MM.1S (cell line): ENCODE measurements around the gene GRAMD1B.

Experiments
- DNase-seq: peaks from one replicate; pipeline ENCODE4 v3.0.0-alpha.2; 2015
- H2AFZ ChIP-seq: fragments of 300-600 bp; sonication (generic); 2 replicates; pipeline ENCODE4 v1.6.0; 2016; ENCODE audit warnings: antibody characterized with exemption, low read length
- H3F3A ChIP-seq: fragments of 300-600 bp; sonication (generic); 2 replicates; pipeline ENCODE4 v1.6.1; 2016; ENCODE audit warnings: mild to moderate bottlenecking, antibody characterized with exemption, low read length, moderate library complexity, mixed read lengths; ENCODE audit not compliant: insufficient read depth
- H3K27ac ChIP-seq: fragments of 300-600 bp; sonication (generic); 2 replicates; pipeline ENCODE4 v1.5.1; 2016; ENCODE audit warnings: mild to moderate bottlenecking, low read length
- H3K27me3 ChIP-seq: fragments of 300-600 bp; sonication (generic); replicated peaks from 2 replicates; pipeline ENCODE4 v1.6.0; 2016; ENCODE audit warnings: low read length; ENCODE audit not compliant: insufficient read depth
- H3K36me3 ChIP-seq: fragments of 300-600 bp; sonication (generic); replicated peaks from 2 replicates; pipeline ENCODE4 v1.6.1; 2016; ENCODE audit warnings: mild to moderate bottlenecking, low read length, mixed read lengths; ENCODE audit not compliant: insufficient read depth
- H3K4me1 ChIP-seq: fragments of 300-600 bp; sonication (generic); 2 replicates; pipeline ENCODE4 v1.6.1; 2016; ENCODE audit warnings: low read length, mixed read lengths
- H3K4me2 ChIP-seq: fragments of 300-600 bp; sonication (generic); 2 replicates; pipeline ENCODE4 v1.6.0; 2016; ENCODE audit warnings: low read depth, low read length
- H3K4me3 ChIP-seq: fragments of 300-600 bp; sonication (generic); 2 replicates; pipeline ENCODE4 v1.5.1; 2016; ENCODE audit warnings: low read length, mixed read lengths
- H3K79me2 ChIP-seq: fragments of 300-600 bp; sonication (generic); 2 replicates; pipeline ENCODE4 v1.6.1; 2016; ENCODE audit warnings: mixed run types, low read length, mixed read lengths
- H3K9ac ChIP-seq: fragments of 300-600 bp; sonication (generic); 2 replicates; pipeline ENCODE4 v1.6.1; 2016; ENCODE audit warnings: low read length, mixed read lengths
- H3K9me2 ChIP-seq: fragments of 300-600 bp; sonication (generic); replicated peaks from 2 replicates; pipeline ENCODE4 v1.6.1; 2016; ENCODE audit warnings: mild to moderate bottlenecking, low read length, mixed read lengths; ENCODE audit not compliant: insufficient read depth
- H3K9me3 ChIP-seq: fragments of 300-600 bp; sonication (generic); replicated peaks from 2 replicates; pipeline ENCODE4 v1.6.1; 2016; ENCODE audit warnings: mild to moderate bottlenecking, low read length, mixed read lengths; ENCODE audit not compliant: insufficient read depth
- H4K20me1 ChIP-seq: fragments of 300-600 bp; sonication (generic); 2 replicates; pipeline ENCODE4 v1.6.1; 2016; ENCODE audit warnings: mild to moderate bottlenecking, low read length, moderate library complexity, mixed read lengths; ENCODE audit not compliant: insufficient read depth
- CTCF ChIP-seq: fragments of 300-600 bp; sonication (generic); IDR thresholded peaks from 2 replicates; pipeline ENCODE4 v1.5.1; 2016; ENCODE audit warnings: antibody characterized with exemption, low read length, mixed read lengths
- EZH2 ChIP-seq: fragments of 300-600 bp; sonication (generic); optimal IDR thresholded peaks from 2 replicates; pipeline ENCODE3; 2017; ENCODE audit warnings: low read depth, mild to moderate bottlenecking, antibody characterized with exemption, low read length, mixed read lengths
- EZH2phosphoT487 ChIP-seq: fragments of 300-600 bp; sonication (generic); IDR thresholded peaks from 2 replicates; pipeline ENCODE4 v1.6.1; 2018; ENCODE audit warnings: antibody characterized with exemption, low read length

The GRAMD1B gene

GRCh38 chr11:123535401-123535800 lies 105.3 kb downstream of the GRAMD1B start:
- DNase-seq: no peak
- Histone ChIP-seq H3K4me3 (no peak overlapping the region), H3K79me2 (no peaks in the 10 kb centered on the region), H3K9ac (no peak overlapping the region), H4K20me1 (no peaks in the 10 kb centered on the region), H3K27ac (no peak overlapping the region), H2AFZ (no peak overlapping the region), H3K27me3 (no peaks in the 10 kb centered on the region), H3K9me2 (no peaks in the 10 kb centered on the region), H3K9me3 (no peaks in the 10 kb centered on the region), H3K4me1 (no peaks in the 10 kb centered on the region), H3K36me3 (no peaks in the 10 kb centered on the region), H3F3A (no peaks in the 10 kb centered on the region), H3K4me2 (no peak overlapping the region)
- TF ChIP-seq EZH2phosphoT487 (no peak), EZH2 (no peak), CTCF (no peak)

GRCh38 chr11:123536690-123537437 lies 106.8 kb downstream of the GRAMD1B start:
- H3K4me3 ChIP-seq: no peak overlapping the region
- H3K4me2 ChIP-seq: no peak overlapping the region
- no peaks in the 10 kb centered on the region for H3K9me3 ChIP-seq
- no peaks in the 10 kb centered on the region for H3K4me1 ChIP-seq
- H3F3A ChIP-seq: no peaks in the 10 kb centered on the region
- no peak overlapping the region for H3K9ac ChIP-seq
- no peaks in the 10 kb centered on the region for H3K79me2 ChIP-seq
- H3K9me2 ChIP-seq: no peaks in the 10 kb centered on the region
- no peaks in the 10 kb centered on the region for H3K27me3 ChIP-seq
- H4K20me1 ChIP-seq: no peaks in the 10 kb centered on the region
- no peak overlapping the region for H2AFZ ChIP-seq
- TF ChIP-seq EZH2 (no peak), EZH2phosphoT487 (no peak), CTCF (no peak)
- H3K27ac ChIP-seq: no peak overlapping the region
- H3K36me3 ChIP-seq: no peaks in the 10 kb centered on the region
- no peak for DNase-seq

- no peak for DNase-seq
- H3K27ac ChIP-seq: no peak overlapping the region
Measured at GRCh38 chr11:123537726-123538125, 107.7 kb downstream of the GRAMD1B start.

More at GRCh38 chr11:123537726-123538125, 107.7 kb downstream of the GRAMD1B start:
- TF ChIP-seq EZH2: no peak
- TF ChIP-seq EZH2phosphoT487: no peak
- no peak for TF ChIP-seq CTCF
- Histone ChIP-seq H3K4me2 (no peak overlapping the region), H3K4me3 (no peak overlapping the region), H3K27me3 (no peaks in the 10 kb centered on the region), H3K9me2 (no peaks in the 10 kb centered on the region), H3K9me3 (no peaks in the 10 kb centered on the region), H3F3A (no peaks in the 10 kb centered on the region), H2AFZ (no peak overlapping the region), H3K36me3 (no peaks in the 10 kb centered on the region), H3K9ac (no peak overlapping the region), H3K79me2 (no peaks in the 10 kb centered on the region), H3K4me1 (no peaks in the 10 kb centered on the region), H4K20me1 (no peaks in the 10 kb centered on the region)
